H9 (cell line): Measurements from ENCODE around the gene TOGARAM2. TPM values are rescaled to one million over a fixed set of nuclear protein-coding genes. Genes with fewer than 3 reads are reported as not detected.

Source experiments
- DNase-seq: peaks from one replicate; pipeline ENCODE4 v3.0.0-alpha.2; 2017
- H2AFZ ChIP-seq: one replicate; pipeline ENCODE4 v1.6.1; 2013; ENCODE audit warnings: mild to moderate bottlenecking, low read length, control low read depth, moderate library complexity
- H2AK5ac ChIP-seq: 2 replicates; pipeline ENCODE4 v1.6.1; 2013; ENCODE audit warnings: low read length, control low read depth, mixed read lengths; ENCODE audit not compliant: insufficient read length
- H2BK120ac ChIP-seq: one replicate; pipeline ENCODE4 v1.6.1; 2013; ENCODE audit warnings: low read depth, mild to moderate bottlenecking, low read length, control low read depth, inconsistent platforms; ENCODE audit not compliant: poor library complexity, severe bottlenecking
- H2BK12ac ChIP-seq: 2 replicates; pipeline ENCODE4 v1.6.1; 2013; ENCODE audit warnings: low read length, control low read depth, mixed read lengths, low read depth; ENCODE audit not compliant: insufficient read length
- H2BK15ac ChIP-seq: 2 replicates; pipeline ENCODE4 v1.6.1; 2013; ENCODE audit warnings: low read depth, low read length, control low read depth
- H2BK20ac ChIP-seq: one replicate; pipeline ENCODE4 v1.6.1; 2013; ENCODE audit warnings: low read depth, mild to moderate bottlenecking, low read length, control low read depth, inconsistent platforms; ENCODE audit not compliant: poor library complexity, severe bottlenecking
- H2BK5ac ChIP-seq: 2 replicates; pipeline ENCODE4 v1.6.1; 2013; ENCODE audit warnings: low read length, control low read depth, mixed read lengths; ENCODE audit not compliant: insufficient read length
- H3K14ac ChIP-seq: 2 replicates; pipeline ENCODE4 v1.6.1; 2013; ENCODE audit warnings: low read length, control low read depth; ENCODE audit not compliant: insufficient read depth
- H3K18ac ChIP-seq: 2 replicates; pipeline ENCODE4 v1.6.1; 2013; ENCODE audit warnings: low read depth, mild to moderate bottlenecking, mixed read lengths, low read length, control low read depth; ENCODE audit not compliant: insufficient read length
- H3K23ac ChIP-seq: 2 replicates; pipeline ENCODE4 v1.6.1; 2013; ENCODE audit warnings: low read length, control low read depth, mixed read lengths, low read depth; ENCODE audit not compliant: insufficient read length
- H3K23me2 ChIP-seq: 2 replicates; pipeline ENCODE4 v1.6.1; 2013; ENCODE audit warnings: low read depth, mild to moderate bottlenecking, mixed read lengths, low read length, control low read depth; ENCODE audit not compliant: insufficient read length, poor library complexity, severe bottlenecking
- H3K27ac ChIP-seq: 2 replicates; pipeline ENCODE4 v1.5.1; 2013; ENCODE audit warnings: low read length, control low read depth, mixed read lengths, low read depth; ENCODE audit not compliant: insufficient read length
- H3K27me3 ChIP-seq: 2 replicates; pipeline ENCODE4 v1.6.1; 2013; ENCODE audit warnings: low read length, control low read depth, inconsistent platforms; ENCODE audit not compliant: insufficient read depth
- H3K4ac ChIP-seq: 2 replicates; pipeline ENCODE4 v1.6.1; 2013; ENCODE audit warnings: low read depth, mild to moderate bottlenecking, control low read depth, inconsistent platforms, low read length, moderate library complexity
- H3K4me1 ChIP-seq: 2 replicates; pipeline ENCODE4 v1.6.1; 2013; ENCODE audit warnings: low read length, control low read depth, inconsistent platforms; ENCODE audit not compliant: insufficient read depth
- H3K4me2 ChIP-seq: 2 replicates; pipeline ENCODE4 v1.6.1; 2013; ENCODE audit warnings: low read length, control low read depth, mixed read lengths; ENCODE audit not compliant: insufficient read length, insufficient read depth
- H3K56ac ChIP-seq: 2 replicates; pipeline ENCODE4 v1.6.1; 2013; ENCODE audit warnings: low read depth, mild to moderate bottlenecking, mixed read lengths, low read length, control low read depth; ENCODE audit not compliant: insufficient read length
- H3K79me1 ChIP-seq: 2 replicates; pipeline ENCODE4 v1.6.1; 2013; ENCODE audit warnings: low read depth, mild to moderate bottlenecking, moderate library complexity, low read length, control low read depth, inconsistent platforms; ENCODE audit not compliant: insufficient read depth, poor library complexity, severe bottlenecking
- H3K79me2 ChIP-seq: 2 replicates; pipeline ENCODE4 v1.6.1; 2013; ENCODE audit warnings: low read length, control low read depth, inconsistent platforms; ENCODE audit not compliant: insufficient read depth
- H3K9ac ChIP-seq: 2 replicates; pipeline ENCODE4 v1.6.1; 2013; ENCODE audit warnings: low read length, control low read depth, mixed read lengths; ENCODE audit not compliant: insufficient read length; ENCODE audit errors: extremely low read depth
- H3K9me3 ChIP-seq: one replicate; pipeline ENCODE4 v1.6.1; 2013; ENCODE audit warnings: low read depth, low read length, inconsistent platforms; ENCODE audit not compliant: control insufficient read depth
- H3T11ph ChIP-seq: one replicate; pipeline ENCODE4 v1.6.1; 2013; ENCODE audit warnings: mild to moderate bottlenecking, low read length, control low read depth, inconsistent platforms
- H4K20me1 ChIP-seq: one replicate; pipeline ENCODE4 v1.6.1; 2013; ENCODE audit not compliant: control insufficient read depth, insufficient read length, insufficient read depth
- H4K5ac ChIP-seq: 2 replicates; pipeline ENCODE4 v1.6.1; 2013; ENCODE audit warnings: low read depth, mild to moderate bottlenecking, mixed read lengths, low read length, control low read depth; ENCODE audit not compliant: insufficient read length
- H4K8ac ChIP-seq: replicated peaks from 2 replicates; pipeline ENCODE4 v1.6.1; 2013; ENCODE audit warnings: low read length, control low read depth, mixed read lengths, low read depth; ENCODE audit not compliant: insufficient read length
- H4K91ac ChIP-seq: 2 replicates; pipeline ENCODE4 v1.6.1; 2013; ENCODE audit warnings: low read depth, mild to moderate bottlenecking, moderate library complexity, mixed read lengths, low read length, control low read depth; ENCODE audit not compliant: insufficient read length
- H3K27ac Mint-ChIP-seq, 3 experiments: 2 replicates in 2 of 3; 3 replicates in 1 of 3; pipeline ENCODE4 v1.8.0; 2020 to 2021; ENCODE audit warnings: mixed read lengths in 3 of 3, mild to moderate bottlenecking in 1 of 3, moderate library complexity in 1 of 3
- H3K27me3 Mint-ChIP-seq: 2 replicates; pipeline ENCODE4 v1.8.0; 2021; ENCODE audit warnings: low read depth, mild to moderate bottlenecking, moderate library complexity, mixed read lengths
- H3K36me3 Mint-ChIP-seq, 3 experiments: 2 replicates in 2 of 3; 3 replicates in 1 of 3; pipeline ENCODE4 v1.8.0; 2020 to 2021; ENCODE audit warnings: low read depth in 3 of 3, mixed read lengths in 3 of 3; ENCODE audit not compliant: insufficient read depth in 1 of 3
- H3K4me1 Mint-ChIP-seq, 2 experiments: 2 replicates each; pipeline ENCODE4 v1.8.0; 2020; ENCODE audit warnings: mixed read lengths in 2 of 2
- H3K4me3 Mint-ChIP-seq, 2 experiments: 2 replicates in 1 of 2; 3 replicates in 1 of 2; pipeline ENCODE4 v1.8.0; 2020 to 2021; ENCODE audit warnings: mild to moderate bottlenecking in 2 of 2, mixed read lengths in 2 of 2, moderate library complexity in 1 of 2
- H3K9me3 Mint-ChIP-seq, 2 experiments: 2 replicates in 1 of 2; 3 replicates in 1 of 2; pipeline ENCODE4 v1.8.0; 2020; ENCODE audit warnings: mild to moderate bottlenecking in 2 of 2, mixed read lengths in 2 of 2, moderate library complexity in 1 of 2
- WGBS: extraction: QIAGEN DNeasy Blood & Tissue Kit; methylation state at CpG from one replicate; pipeline ENCODE4 v1.1.7; 2013; ENCODE audit warnings: missing lambda C conversion rate, low lambda C conversion rate, mixed read lengths; ENCODE audit not compliant: insufficient read length; ENCODE audit errors: extremely low coverage; 5-methylcytosine and 5-hydroxymethylcytosine counted together
- total RNA-seq: library from RNA; stranded (reverse); gene quantifications from 2 replicates; pipeline ENCODE4 v1.2.1, GENCODE V29; 2021
- TF ChIP-seq, protein P1 (sequence below): fragments of 200-600 bp; sonication (generic); conservative IDR thresholded peaks from 3 replicates; pipeline ENCODE4 v1.8.0; 2021; ENCODE audit warnings: antibody characterized with exemption, mild to moderate bottlenecking

Gene TOGARAM2
- total RNA-seq, 1 experiment from 2014 or later: 0.83 TPM

DNA sequence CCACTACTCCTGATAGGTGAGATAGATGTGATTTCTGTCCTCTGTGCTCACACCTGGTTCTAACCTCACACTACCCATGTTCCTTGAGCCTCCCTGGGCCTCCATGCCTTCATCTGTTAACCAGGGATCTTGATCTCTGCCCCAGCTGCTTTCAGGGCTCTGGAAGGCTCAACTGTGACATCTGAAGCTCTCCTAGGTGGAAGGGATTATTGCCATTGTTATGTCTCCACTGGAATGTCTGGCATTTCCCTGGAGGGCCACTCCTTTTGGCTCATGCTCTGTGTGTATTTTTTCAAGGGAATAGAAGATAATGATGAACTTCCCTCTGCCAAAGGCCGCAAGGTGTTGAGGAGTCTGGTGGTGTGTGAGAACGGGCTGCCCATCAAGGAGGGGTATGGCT lies 52.1 kb downstream of the TOGARAM2 start:
- H3K4me1 Mint-ChIP-seq: peaks cover 9 to 17% of the 10 kb centered on the region in 2 experiments
- Histone ChIP-seq H3K79me1 (no peaks in the 10 kb centered on the region), H3T11ph (no peak overlapping the region), H3K27ac (no peak overlapping the region), H3K56ac (no peak overlapping the region), H2BK15ac (no peak overlapping the region), H3K14ac (no peak overlapping the region), H3K9ac (no peak overlapping the region), H3K18ac (no peak overlapping the region), H3K9me3 (no peaks in the 10 kb centered on the region), H3K27me3 (no peaks in the 10 kb centered on the region), H2AK5ac (no peak overlapping the region), H2BK12ac (no peak overlapping the region), H2BK20ac (no peak overlapping the region), H2BK5ac (no peak overlapping the region), H4K5ac (no peak overlapping the region), H4K20me1 (no peaks in the 10 kb centered on the region), H4K8ac (no peak overlapping the region), H2AFZ (no peak overlapping the region), H3K4me2 (no peak overlapping the region), H3K4ac (no peak overlapping the region), H3K79me2 (no peaks in the 10 kb centered on the region), H3K23me2 (no peaks in the 10 kb centered on the region), H3K23ac (no peak overlapping the region), H3K4me1 (no peaks in the 10 kb centered on the region; the same call in 1 of the 2 replicates), H4K91ac (no peak overlapping the region), H2BK120ac (no peak overlapping the region)
- WGBS: no CpG with 5 or more reads among the region's 2 CpGs
- TF ChIP-seq, protein P1, sequence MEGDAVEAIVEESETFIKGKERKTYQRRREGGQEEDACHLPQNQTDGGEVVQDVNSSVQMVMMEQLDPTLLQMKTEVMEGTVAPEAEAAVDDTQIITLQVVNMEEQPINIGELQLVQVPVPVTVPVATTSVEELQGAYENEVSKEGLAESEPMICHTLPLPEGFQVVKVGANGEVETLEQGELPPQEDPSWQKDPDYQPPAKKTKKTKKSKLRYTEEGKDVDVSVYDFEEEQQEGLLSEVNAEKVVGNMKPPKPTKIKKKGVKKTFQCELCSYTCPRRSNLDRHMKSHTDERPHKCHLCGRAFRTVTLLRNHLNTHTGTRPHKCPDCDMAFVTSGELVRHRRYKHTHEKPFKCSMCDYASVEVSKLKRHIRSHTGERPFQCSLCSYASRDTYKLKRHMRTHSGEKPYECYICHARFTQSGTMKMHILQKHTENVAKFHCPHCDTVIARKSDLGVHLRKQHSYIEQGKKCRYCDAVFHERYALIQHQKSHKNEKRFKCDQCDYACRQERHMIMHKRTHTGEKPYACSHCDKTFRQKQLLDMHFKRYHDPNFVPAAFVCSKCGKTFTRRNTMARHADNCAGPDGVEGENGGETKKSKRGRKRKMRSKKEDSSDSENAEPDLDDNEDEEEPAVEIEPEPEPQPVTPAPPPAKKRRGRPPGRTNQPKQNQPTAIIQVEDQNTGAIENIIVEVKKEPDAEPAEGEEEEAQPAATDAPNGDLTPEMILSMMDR: no peak
- no peaks in the 10 kb centered on the region; the same call in 1 of the 2 replicates for H3K27me3 Mint-ChIP-seq
- peak overlapping the region in 1 of 3 experiments; percentile 68; a peak in 3 of 7 replicates for H3K27ac Mint-ChIP-seq
- H3K36me3 Mint-ChIP-seq: no peaks in the 10 kb centered on the region; a peak in 3 of 7 replicates
- peak; percentile 57 for DNase-seq
- H3K9me3 Mint-ChIP-seq: no peaks in the 10 kb centered on the region; a peak in 2 of 5 replicates
- H3K4me3 Mint-ChIP-seq: no peak overlapping the region
